Measurements from ENCODE around the gene PLEKHG7.
"Not testable (repeated sequence)": the region's sequence is repeated elsewhere in the genome, so short reads cannot be mapped to it uniquely, and the experiment has no call there.

Gene PLEKHG7, protein sequence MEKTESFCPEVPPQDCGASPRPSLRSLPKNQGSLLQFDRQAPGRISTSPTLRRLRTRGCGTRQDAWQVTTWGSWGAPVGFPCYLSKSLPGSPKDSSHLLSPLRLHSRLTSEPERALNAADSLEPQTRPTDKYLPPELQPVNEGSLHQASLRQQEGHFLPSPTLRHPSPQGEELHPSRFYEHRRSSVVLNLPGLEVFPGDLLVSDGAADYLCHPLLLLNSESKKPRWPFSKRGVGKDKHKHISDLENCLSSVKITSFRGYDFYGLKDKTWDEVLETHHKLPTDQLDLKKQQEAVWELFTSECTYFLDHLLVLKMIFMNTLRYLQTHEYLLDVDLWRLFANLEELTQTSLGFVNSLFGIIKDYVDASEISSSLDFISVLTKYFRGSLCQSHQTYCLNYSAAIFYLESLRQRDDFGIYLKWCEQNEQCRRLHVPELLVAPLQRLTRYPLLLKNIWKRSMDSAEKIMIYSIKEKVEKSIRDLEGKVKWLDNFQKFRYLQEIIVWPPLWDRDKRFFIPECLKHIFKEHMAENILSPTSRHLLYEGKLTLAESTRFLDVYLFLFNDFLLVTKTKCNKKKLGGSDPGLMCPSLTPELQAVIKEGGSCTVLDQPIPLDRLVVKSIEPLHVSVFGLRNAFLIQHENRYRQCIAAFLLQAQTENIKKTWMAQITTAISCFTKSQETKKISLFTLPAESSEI

DNA sequence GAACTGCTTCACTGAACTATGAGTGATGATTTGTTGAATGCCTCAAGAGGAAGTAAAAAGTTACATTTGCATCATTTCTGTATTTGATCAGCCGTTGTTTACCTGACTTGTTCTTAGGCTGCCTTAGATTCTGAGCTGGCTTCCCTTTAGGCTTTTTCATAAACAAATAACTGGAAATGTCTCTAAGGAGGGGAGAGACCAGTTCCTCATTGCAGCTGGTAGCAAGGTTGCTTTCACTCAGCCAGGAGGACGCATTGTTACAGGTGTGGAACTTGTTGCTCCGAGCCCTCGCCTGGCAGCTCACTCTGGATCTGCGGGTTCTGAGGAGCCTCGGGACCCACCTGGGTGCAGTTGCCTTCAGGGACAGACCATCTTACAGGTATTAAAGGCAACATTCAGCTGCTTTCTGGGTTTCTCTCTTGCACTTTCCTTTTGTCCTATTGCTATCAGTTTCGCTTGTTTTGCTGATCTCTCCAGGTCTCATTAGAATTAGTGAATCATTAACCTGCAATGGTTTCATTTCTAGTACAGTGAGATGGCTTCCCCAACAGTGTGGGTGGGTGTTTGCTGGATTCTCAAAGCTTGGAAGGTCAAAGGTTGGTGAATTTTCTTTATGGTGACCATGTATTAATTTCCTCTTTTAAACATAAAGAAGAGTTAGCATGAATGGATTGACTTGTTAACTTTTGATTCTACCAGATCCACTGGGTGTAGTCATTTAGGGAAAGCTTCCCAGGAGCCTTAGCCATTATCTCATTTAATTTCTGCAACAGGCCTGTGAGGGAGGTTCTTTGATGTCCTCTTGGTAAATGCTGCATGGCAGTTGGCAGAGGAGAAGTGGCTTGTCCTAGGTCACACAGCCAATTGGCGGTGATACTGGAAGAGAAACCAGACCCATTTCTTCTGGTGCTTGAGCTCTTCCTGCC, at the start of gene PLEKHG7:
TSS of gene PLEKHG7 (plus strand) at position 236 of the 926 bp plus-strand sequence. CDS start 3,643 bp downstream, outside the sequence.
- DNase-seq = no peak

DNA sequence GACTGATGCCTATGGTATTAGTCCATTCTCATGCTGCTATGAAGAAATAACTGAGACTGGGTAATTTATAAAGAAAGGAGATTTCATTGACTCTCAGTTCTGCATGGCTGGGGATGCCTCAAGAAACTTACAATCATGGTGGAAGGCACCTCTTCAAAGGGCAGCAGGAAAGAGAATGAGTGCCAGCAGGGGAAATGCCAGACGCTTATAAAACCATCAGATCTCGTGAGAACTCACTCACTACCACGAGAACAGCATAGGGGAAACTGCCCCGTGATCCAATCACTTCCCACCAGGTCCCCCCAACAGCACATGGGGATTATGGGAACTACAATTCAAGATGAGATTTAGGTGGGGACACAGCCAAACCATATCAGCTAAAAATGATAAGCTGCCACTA, 48.5 kb upstream of the PLEKHG7 start:
- DNase-seq = not testable (repeated sequence)

DNA sequence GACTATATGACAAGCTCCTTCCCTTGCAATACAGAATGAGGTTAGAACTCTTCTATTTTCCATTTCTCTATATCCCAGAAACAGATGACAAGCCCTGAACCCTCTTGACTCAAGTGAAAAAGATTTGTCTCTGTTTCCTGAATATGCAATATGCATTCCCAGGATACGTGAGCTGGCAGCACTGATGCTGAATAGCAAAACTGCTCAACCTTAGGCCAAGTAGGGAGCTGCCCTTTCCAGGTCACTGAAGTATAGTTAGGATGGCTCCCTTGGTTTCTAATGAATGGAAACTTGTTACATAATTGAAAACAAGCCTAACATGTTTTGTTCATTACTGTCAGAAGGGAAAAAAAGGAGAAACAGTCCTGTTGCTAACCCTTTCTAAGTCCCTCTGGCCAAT, 47.9 kb upstream of the PLEKHG7 start:
- no peak for DNase-seq

DNA sequence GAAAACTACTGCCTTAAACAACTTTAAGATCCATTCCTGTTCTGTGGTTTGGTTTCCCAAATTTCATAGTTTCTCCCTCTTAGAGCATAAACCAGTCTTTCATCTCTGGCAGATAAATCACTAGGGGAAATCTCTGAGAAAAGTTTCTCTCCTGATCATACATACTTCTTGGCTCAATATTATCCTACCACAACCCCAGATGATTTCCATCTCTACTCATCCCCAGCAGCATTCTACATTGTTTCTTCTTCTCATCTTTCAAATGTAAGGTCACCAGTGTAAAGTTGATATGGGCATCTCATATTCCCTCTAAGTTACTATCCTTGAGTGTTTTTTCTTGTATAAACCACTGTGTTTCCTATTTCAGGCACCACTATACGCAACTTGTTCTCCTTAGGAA, 45.9 kb upstream of the PLEKHG7 start:
- DNase-seq = no peak

DNA sequence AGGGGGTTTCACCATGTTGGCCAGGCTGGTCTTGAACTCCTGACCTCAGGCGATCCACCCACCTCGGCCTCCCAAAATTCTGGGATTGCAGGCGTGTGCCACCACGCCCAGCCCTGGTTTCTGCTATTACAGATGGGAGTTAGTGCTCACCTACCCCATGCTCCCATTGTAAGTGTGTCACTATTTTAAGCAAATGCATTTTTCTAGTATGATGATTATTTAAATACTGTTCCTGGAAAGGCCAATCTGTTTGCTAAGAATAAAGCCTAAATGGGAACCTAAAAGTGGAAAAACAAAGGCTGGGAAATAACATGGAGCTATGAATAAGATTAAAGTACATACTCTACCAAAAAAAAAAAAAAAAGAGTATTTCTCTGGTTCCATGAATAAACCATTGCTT, 45.0 kb upstream of the PLEKHG7 start:
- no peak for DNase-seq

DNA sequence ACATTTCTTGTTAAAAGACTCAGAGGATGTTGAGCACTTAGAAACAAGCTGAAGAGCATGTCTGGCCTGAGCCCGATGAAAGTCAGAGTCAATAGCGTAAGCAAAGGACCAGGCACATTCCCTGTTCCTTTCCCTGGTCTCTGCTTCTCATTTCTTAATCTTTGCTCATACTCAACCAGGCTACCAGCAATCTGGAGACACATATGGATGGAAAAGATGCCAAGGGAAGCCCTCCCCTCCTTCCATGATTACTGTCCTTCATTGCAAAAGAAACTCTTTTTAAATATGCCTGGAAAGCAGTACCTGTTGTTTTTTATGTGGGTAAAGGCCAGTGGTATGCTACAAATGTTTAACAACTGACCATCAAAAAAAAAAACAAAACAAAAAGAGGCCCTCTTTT, 44.2 kb upstream of the PLEKHG7 start:
- DNase-seq = no peak

DNA sequence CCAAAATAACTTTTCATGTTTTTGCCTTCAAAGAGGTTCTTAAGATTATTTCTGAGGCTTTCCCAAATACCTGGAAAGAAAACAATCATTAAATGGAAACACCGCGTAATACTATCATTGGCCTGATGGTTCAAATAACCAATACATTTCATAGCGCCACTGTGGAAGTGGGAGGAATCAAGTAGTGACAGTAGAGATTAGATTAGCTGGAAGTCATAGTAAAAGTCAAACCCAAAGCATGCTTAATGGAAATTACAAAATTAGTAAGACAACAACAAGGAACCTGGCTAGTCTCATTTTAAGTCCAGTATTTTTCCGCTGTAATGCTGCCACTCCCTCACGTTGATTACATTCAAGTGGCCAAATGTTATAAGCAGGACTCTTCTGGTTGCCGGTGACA, 41.5 kb upstream of the PLEKHG7 start:
- no peak for DNase-seq

DNA sequence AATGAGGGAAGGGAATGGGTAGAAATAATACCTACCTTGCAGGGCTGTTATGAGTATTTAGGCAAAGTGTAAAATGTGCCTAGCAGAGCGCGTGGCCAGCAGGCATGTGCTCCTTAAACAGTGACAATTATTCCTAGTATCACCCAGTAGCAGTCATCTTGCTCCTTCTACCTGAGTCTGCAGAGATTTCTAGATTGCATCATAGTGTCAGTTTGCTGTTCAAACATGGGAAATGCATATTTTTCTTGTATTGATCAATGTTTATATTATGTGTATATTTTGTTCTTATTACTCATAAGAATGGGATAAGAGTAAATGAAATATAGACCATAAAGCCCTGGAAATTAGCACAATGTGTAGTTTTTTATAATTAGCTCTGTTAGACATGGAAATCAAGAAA, 37.3 kb upstream of the PLEKHG7 start:
- DNase-seq = no peak

DNA sequence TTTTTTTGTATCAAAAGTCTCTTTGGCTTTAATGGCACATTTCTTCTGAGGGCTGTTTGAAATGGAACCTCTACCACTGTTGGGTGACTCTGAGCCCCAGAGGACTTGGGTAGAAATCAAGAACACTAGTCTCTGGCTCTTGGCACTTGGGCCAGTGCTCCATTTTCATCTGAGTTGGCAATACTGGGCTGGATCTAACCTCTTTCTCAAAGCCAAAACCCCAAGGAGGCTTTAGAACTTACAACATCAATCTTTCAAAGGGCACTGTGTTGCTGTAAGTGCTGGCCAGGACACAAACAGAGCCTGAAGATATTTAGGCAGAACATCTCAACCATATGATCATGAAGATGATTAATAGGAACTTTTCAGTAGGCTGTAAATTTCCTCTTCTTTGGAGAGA, 34.0 kb upstream of the PLEKHG7 start:
- no peak for DNase-seq

DNA sequence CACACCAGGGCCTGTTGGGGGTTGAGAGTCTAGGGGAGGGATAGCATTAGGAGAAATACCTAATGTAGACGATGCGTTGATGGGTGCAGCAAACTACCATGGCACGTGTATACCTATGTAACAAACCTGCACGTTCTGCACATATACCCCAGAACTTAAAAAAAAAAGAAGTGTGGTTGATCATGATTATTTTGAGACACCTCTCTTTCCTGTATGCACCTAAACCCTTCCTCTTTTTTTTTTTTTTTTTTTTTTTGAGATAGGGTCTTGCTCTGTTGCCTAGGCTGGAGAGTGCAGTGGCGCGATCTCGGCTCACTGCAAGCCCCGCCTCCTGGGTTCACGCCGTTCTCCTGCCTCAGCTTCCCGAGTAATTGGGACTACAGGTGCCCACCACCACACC, 31.3 kb upstream of the PLEKHG7 start:
- not testable (repeated sequence) for DNase-seq

DNA sequence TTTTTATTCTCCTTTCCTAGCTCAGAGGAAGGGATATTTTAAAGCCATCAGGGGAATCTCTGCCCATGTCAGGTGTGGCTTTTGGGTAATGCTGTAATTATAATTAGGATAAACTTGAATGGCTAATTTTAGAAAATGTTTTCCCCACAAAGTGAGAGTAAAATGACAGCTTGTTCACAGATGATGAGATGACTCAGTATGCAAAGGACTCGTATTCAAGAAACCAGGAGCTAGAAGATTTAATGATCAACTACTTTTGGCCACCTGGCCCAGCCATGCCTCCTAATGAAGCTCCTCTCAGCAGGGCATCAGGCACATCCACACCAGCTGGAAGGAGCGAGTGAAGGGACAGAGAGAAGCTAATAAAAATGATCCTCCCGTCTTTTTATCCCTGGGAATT, 29.0 kb upstream of the PLEKHG7 start:
- no peak for DNase-seq

DNA sequence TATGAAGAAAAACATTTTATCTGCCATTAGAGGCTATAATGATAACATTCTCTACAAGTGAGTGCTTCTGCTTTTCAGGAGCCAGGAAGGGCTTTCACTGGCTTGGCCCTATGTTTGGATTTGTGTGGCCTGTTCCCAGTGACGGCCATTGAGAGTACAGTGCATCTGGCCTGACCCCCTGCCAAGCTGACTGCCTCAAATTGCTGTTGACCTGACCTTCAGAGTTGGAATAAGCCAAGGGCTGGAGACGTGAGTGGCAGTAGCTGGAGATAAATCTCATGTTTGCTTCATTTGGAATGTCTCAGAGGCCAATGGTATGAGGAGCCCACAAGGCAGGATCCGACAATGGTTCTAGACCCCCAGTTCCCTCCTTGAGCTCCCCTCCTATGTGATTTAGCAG, 28.3 kb upstream of the PLEKHG7 start:
- no peak for DNase-seq

DNA sequence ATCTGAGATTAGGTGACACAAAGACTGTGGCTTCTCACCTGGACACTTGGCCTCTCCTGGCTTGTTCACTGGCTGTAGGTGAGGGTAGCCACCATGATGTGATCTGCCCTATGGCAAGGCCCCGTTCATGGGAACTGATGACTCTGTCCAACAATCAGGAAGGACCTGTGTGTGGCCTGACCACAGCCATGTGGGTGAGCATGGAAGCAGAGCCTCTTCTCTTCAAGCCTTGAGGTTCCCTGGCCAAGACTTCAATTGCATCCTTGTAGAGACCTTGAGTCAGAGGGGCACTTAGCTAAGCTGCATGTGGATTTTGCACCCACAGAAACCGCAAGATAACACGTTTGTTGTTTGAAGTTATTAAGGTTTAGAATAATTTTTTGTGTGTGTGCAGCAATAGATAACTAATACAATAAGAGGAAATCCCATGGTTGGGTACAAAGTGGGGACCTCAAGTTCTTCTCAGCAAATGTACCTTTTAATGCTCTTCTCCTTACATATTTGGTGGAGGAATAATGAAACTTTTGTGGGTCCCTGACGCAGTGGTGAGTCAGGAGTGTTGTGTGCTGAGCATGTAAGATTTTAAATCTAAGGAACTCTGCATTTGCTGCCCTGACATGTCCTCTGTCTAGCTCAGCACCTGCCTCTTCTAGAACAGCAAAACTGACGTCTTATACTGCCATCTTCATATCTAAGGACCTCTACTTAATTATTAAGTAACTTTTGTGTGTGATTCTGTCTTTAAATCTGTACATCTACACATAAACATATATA, 27.5 kb upstream of the PLEKHG7 start:
- no peak for DNase-seq

DNA sequence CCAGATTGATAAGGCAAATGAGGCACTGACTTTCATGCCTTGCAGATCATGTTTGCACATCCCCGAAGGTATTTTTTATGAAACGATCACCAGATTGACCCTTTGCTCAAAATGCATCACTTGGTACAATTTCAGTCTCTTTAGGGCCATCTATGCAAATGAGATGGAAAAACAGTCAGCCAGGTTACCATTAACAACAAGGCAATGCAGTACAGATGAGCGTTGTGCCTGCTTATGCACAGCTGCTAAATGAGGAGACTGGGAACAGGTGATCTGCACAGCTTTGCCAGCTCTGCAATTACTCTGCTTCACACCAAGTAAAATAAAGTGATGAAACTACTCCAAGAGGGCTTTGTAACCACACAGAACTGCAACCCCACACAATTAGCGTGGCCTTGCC, 26.1 kb upstream of the PLEKHG7 start:
- DNase-seq = no peak

DNA sequence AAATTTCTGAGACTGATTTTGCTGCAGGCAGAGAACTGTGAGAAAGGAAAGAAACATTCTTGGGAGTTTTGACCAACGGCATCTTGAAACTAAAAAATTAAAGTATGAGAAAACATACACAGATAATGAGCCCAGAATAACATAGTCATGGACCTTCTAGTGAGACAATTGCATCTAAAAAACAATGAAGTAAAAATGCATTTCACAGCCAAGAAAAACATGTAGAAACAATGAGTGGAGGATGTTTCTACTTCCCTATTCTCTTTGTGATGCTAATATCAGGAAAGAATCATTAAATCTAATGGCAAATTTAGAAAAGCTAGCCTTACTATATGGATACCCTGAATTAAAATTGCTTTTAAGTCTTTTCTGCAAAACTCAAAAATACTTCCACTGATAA, 12.2 kb upstream of the PLEKHG7 start:
- no peak for DNase-seq

DNA sequence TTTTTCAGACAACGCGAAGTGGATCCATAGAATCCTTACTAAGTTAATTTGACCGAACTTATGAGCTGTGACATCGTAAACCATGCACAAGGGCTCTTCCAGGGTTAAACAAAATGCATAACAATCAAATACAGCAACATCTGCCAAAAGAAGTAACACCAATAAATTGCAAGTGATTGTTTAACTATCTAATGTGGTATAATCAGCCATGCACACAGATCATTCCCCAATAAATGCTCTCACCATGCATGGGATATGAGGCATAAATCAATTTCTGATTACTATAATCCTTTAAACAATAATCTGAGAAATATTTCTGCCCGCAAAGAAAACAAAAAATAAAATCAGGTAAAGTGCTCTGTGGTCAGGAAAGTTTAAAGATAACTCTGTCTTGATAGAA, 7.7 kb upstream of the PLEKHG7 start:
- no peak for DNase-seq

DNA sequence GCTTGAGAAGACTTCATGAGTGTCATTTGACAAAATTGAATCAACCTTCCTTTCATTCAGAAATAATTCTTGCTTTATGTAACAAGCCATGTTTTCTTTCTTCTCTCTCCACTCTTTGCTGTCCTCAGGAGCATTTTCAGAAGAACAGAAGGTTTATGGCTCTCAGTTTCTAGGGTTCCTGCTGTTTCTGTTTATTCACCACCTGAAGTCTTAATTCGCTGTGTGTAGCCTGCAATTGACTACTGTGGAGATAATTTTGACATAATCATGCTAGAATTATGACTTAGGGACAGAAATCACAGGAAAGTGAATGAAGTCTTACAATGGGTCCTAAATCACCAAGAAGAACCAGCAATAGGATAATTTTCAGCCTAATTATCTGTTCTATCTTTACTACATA, 7.2 kb upstream of the PLEKHG7 start:
- DNase-seq = no peak

DNA sequence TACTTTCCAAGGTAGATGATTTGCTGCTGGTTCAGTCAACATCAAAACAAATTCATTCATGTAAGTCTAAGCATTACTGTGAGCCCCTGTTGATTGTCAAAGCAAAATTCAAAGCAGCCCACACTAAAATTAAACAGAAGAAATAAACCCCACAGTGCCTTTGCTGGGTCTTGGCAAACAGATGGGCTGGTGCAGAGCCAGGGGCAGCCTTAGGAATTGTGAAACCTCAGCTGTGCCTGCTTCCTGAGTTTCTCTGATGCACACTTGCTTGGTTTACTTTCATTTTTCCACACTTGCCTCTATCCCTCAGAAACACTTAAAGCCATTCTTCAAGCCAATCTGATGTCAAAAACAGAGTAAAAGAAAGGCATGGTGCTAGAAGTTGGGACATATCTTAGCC, 6.6 kb upstream of the PLEKHG7 start:
- DNase-seq = no peak

DNA sequence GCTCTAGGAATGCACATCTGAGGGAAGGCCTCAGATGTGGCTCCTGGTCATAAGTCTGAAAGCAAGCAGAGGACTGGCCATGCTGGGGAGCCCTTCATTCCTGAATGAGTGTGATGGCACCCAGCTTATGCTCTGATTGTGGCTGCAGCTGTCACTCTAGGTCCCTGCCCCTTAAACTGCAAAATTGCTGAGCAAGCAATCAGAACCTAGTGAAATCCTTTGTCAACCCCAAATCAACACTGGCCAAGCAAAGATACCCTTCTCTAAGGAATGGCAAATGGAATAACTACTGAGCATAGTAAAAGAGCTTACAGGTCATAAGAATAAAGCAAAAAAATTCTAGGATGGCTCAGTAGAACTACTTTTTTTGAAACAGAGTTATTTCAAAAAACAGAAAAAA, 4.3 kb upstream of the PLEKHG7 start:
- DNase-seq = no peak

DNA sequence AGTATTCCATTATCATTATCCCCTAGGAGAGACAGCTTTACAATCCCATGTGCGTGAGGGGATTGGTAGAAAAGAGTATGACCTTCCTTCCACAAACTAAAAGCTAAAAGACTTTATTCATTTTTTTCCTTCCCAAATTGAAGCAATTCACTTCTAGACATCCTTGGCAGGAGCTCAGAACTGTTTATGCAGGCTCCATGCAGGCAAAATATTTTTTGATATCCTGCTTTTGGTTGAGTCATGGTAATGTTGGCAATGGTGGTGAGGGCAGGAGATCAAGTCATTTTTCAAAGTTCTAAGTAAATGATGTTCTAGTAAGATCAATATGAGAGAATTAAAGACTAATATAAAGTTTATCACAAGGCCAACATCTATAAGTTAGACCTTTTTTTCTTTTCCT, 1.3 kb upstream of the PLEKHG7 start:
- DNase-seq = no peak

DNA sequence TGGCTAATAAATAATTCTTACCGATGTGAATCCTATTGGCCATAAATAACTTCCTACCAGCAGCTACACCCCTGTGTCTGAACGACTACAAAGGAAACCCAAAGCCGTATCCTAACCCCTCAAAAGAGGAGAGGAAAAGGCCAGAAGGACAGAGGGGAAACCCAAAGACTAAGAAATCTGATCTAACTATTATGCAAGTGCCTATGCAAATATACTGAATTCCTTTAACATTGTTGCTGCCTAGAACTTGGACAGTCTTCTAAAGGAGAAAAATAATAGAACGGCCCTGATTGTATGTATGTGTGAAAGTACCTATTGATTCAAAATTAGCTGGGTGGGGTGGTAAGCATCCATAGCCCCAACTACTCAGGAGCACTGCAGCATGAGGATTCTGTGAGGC, 997 bp downstream of the PLEKHG7 start:
- DNase-seq = no peak

DNA sequence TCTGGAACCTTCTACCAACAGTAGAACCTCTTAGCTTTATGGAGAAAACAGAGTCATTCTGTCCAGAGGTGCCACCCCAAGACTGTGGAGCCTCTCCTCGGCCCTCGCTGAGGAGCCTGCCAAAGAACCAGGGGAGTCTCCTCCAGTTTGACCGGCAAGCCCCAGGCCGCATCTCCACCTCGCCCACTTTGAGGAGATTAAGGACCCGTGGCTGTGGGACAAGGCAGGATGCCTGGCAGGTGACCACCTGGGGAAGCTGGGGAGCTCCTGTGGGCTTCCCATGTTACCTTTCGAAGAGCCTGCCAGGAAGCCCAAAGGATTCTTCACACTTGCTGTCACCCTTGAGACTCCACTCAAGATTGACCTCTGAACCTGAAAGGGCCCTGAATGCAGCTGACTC, 3.8 kb downstream of the PLEKHG7 start:
- DNase-seq = no peak

DNA sequence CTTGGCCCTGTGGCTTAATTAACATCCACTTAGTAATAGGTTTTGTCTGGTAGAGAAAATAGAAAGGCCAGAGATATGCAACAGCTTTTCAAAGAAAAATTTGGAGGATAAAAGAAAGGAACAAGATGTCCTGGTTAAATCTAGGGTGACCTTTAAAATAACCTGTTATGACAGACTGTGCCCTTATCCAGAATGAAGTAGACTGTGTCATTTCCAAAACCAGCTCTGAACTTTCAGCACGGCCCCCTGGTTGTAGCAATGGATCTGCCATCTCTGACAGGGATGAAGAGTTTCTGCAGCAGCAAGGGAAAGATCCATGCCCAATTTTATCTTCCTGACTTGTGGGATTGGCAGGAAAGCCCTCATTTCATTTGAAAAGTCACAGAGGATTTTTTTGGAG, 5.1 kb downstream of the PLEKHG7 start:
- no peak for DNase-seq
